ENCODE data around the gene ST6GALNAC3.

GRCh38 chr1:76187436-76187835, 112.9 kb downstream of the ST6GALNAC3 start:
- no peak for TF ChIP-seq REST (tag by site-specific recombination; IDR thresholded peaks at IDR 0.05)
- TF ChIP-seq, protein P1, sequence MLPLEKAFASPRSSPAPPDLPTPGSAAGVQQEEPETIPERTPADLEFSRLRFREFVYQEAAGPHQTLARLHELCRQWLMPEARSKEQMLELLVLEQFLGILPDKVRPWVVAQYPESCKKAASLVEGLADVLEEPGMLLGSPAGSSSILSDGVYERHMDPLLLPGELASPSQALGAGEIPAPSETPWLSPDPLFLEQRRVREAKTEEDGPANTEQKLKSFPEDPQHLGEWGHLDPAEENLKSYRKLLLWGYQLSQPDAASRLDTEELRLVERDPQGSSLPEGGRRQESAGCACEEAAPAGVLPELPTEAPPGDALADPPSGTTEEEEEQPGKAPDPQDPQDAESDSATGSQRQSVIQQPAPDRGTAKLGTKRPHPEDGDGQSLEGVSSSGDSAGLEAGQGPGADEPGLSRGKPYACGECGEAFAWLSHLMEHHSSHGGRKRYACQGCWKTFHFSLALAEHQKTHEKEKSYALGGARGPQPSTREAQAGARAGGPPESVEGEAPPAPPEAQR (tag by site-specific recombination; IDR thresholded peaks at IDR 0.05), result no peak

All from HEK293 (cell line).